ENCODE results near the gene HMGB3.

- TF ChIP-seq CTCF (IDR thresholded peaks at IDR 0.05) (no peak), POLR2A (IDR thresholded peaks at IDR 0.05) (no peak)
These were observed 41.6 kb upstream of the HMGB3 start for GRCh38 chrX:150941580-150941979.
